Ascending aorta (tissue), 2 donors: ENCODE measurements around the gene MIOS. TPM values are rescaled to one million over a fixed set of nuclear protein-coding genes. Genes with fewer than 3 reads are reported as not detected.
"Not testable (repeated sequence)": the region's sequence is repeated elsewhere in the genome, so short reads cannot be mapped to it uniquely, and the experiment has no call there.

Source experiments
- DNase-seq, 2 donors: peaks; one replicate each; pipeline ENCODE4 v3.0.0-alpha.2; 2019; ENCODE audit warnings: low spot score in 2 of 2
- H3K27ac ChIP-seq, 2 donors: fragments of 200-600 bp; sonication (generic); one replicate each; pipeline ENCODE4 v1.5.1; 2016 to 2017; ENCODE audit warnings: mild to moderate bottlenecking in 1 of 2
- H3K27me3 ChIP-seq: fragments of 200-600 bp; sonication (generic); one replicate; pipeline ENCODE4 v1.5.1; 2017
- H3K36me3 ChIP-seq, 2 donors: fragments of 200-600 bp; sonication (generic); one replicate each; pipeline ENCODE4 v1.5.1; 2016
- H3K4me1 ChIP-seq, 2 donors: fragments of 200-600 bp; sonication (generic); one replicate each; pipeline ENCODE4 v1.5.1; 2016 to 2017; ENCODE audit warnings: mild to moderate bottlenecking in 1 of 2
- H3K4me3 ChIP-seq, 2 donors: fragments of 200-600 bp; sonication (generic); one replicate each; pipeline ENCODE4 v1.5.1; 2016 to 2017; ENCODE audit warnings: mild to moderate bottlenecking in 1 of 2
- H3K9me3 ChIP-seq, 2 donors: fragments of 200-600 bp; sonication (generic); one replicate each; pipeline ENCODE4 v1.5.1; 2016
- intact Hi-C: fragments of 100-400 bp; cut with DNase I; formaldehyde crosslinking; loops from one replicate; pipeline ENCODE4 v1.15.1; 2023
- total RNA-seq: library from RNA; depleted of rRNA; stranded (reverse); fragments of >200 nt; gene quantifications from one replicate; pipeline ENCODE4 v1.1.0, GENCODE V29; 2016
- TF ChIP-seq, protein P1 (sequence below), 3 experiments: fragments of 200-600 bp in 2 of 3; fragments of 450-650 bp in 1 of 3; sonication (generic) in 2 of 3; IDR thresholded peaks; one replicate each; pipeline ENCODE4 v1.5.1; 2016 to 2019; ENCODE audit warnings: antibody characterized with exemption in 3 of 3, mild to moderate bottlenecking in 1 of 3, moderate library complexity in 1 of 3

MIOS gene
- total RNA-seq, 1 donor from 2014 or later, result 14.6 TPM

DNA sequence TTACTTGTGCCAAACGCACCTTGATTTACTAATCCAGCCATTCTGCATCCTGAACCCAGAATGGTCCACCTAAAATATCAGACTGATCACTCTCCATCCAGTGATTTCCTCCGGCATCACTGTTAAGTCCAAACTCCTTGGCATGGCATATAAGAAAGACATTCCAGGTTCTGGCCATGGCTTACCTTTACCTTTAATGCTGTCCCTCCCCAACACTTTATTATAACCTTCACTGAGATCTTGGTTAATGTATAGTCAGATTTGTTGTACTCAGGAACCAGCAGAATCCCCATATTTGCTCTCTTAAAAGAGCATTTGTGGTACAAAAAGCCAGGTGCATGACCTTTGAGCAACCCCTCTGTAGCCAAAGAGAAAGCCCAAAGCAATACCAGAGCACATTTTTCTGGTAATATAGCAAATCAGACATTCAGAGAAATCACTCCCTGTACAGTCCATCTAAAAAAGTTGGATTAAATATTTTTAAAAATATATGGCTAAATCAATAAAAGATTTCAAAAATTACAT is 84.1 kb downstream of the MIOS start:
- TF ChIP-seq, protein P1, sequence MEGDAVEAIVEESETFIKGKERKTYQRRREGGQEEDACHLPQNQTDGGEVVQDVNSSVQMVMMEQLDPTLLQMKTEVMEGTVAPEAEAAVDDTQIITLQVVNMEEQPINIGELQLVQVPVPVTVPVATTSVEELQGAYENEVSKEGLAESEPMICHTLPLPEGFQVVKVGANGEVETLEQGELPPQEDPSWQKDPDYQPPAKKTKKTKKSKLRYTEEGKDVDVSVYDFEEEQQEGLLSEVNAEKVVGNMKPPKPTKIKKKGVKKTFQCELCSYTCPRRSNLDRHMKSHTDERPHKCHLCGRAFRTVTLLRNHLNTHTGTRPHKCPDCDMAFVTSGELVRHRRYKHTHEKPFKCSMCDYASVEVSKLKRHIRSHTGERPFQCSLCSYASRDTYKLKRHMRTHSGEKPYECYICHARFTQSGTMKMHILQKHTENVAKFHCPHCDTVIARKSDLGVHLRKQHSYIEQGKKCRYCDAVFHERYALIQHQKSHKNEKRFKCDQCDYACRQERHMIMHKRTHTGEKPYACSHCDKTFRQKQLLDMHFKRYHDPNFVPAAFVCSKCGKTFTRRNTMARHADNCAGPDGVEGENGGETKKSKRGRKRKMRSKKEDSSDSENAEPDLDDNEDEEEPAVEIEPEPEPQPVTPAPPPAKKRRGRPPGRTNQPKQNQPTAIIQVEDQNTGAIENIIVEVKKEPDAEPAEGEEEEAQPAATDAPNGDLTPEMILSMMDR (IDR thresholded peaks at IDR 0.05), result no peak
- DNase-seq, result no peak
- Histone ChIP-seq H3K9me3 (no peaks in the 10 kb centered on the region), H3K4me3 (no peak overlapping the region), H3K27ac (no peak overlapping the region), H3K27me3 (no peaks in the 10 kb centered on the region), H3K36me3 (no peaks in the 10 kb centered on the region), H3K4me1 (no peaks in the 10 kb centered on the region)
- intact Hi-C loops, result no loop called here

- H3K27me3 ChIP-seq, result no peaks in the 10 kb centered on the region
- TF ChIP-seq, protein P1 (IDR thresholded peaks at IDR 0.05), result no peak
- no peak overlapping the region for H3K27ac ChIP-seq
- H3K9me3 ChIP-seq, result no peaks in the 10 kb centered on the region
- DNase-seq, result no peak
- no peaks in the 10 kb centered on the region for H3K36me3 ChIP-seq
- no peak overlapping the region for H3K4me3 ChIP-seq
- no peaks in the 10 kb centered on the region for H3K4me1 ChIP-seq
- intact Hi-C loops, result no loop called here
These were observed 84.8 kb downstream of the MIOS start for GRCh38 chr7:7651479-7651878.

- Histone ChIP-seq H3K9me3 (no peaks in the 10 kb centered on the region), H3K27ac (no peak overlapping the region), H3K4me3 (no peak overlapping the region), H3K36me3 (no peaks in the 10 kb centered on the region), H3K4me1 (no peaks in the 10 kb centered on the region), H3K27me3 (no peaks in the 10 kb centered on the region)
- intact Hi-C loops, result no loop called here
- TF ChIP-seq, protein P1 (IDR thresholded peaks at IDR 0.05), result no peak
- no peak for DNase-seq
These were observed 86.3 kb downstream of the MIOS start for GRCh38 chr7:7652798-7653540.

- no peaks in the 10 kb centered on the region for H3K36me3 ChIP-seq
- H3K4me3 ChIP-seq, result no peak overlapping the region
- H3K9me3 ChIP-seq, result no peaks in the 10 kb centered on the region
- no peaks in the 10 kb centered on the region for H3K27me3 ChIP-seq
- intact Hi-C loops, result no loop called here
- no peaks in the 10 kb centered on the region for H3K4me1 ChIP-seq
- no peak overlapping the region for H3K27ac ChIP-seq
- DNase-seq, result no peak
- TF ChIP-seq, protein P1 (IDR thresholded peaks at IDR 0.05), result peak in 2 of 3 experiments; percentile 11 to 34
These were observed 87.0 kb downstream of the MIOS start for GRCh38 chr7:7653593-7654187.

DNA sequence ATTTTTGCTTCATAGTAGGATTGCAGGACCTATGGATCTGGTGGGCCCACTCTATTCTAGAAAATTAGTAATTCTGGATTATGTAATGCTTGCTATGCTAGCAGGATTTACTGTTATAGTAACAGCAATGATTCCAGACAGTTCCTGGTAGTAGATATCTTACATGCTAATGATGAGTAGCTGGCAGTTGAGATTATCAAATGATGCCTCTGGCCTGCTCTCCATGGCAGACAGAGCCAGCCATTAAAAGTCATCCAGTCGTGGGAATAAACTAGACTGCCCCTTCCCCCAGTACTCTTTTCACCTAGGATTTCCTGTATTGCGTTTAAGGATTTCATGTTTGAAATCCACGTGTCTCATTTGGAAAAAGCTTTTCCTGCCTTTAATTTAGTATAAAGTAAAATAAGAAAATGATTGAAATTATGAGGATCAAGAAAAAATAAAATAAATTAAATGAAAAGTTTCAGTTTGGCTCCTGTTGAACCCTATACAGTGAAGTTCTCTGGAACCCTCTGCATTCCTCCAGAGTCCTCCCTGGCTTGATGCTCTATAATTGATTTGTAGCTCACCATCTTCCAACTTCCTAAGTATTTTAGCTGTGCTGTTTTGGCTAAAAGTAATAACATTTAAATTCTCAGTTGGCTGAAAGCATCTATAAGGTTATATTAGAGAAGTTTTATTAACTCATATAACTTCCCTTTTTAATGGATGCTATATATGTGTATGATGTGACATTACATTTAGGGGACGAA is 88.5 kb downstream of the MIOS start:
- intact Hi-C loops, result no loop called here
- Histone ChIP-seq H3K4me1 (no peaks in the 10 kb centered on the region), H3K36me3 (no peaks in the 10 kb centered on the region), H3K4me3 (no peak overlapping the region), H3K27ac (no peak overlapping the region), H3K9me3 (no peaks in the 10 kb centered on the region), H3K27me3 (no peaks in the 10 kb centered on the region)
- DNase-seq, result no peak
- TF ChIP-seq, protein P1 (IDR thresholded peaks at IDR 0.05), result no peak

- H3K4me1 ChIP-seq, DNase-seq, intact Hi-C loops: not testable (repeated sequence)
These were observed 89.8 kb downstream of the MIOS start for GRCh38 chr7:7656459-7656858.

More at GRCh38 chr7:7656459-7656858, 89.8 kb downstream of the MIOS start:
- H3K4me3 ChIP-seq, H3K27ac ChIP-seq, H3K36me3 ChIP-seq, H3K27me3 ChIP-seq, H3K9me3 ChIP-seq: not testable (repeated sequence)
